GM21447 (cell line): ENCODE measurements around the gene ATP2A2.
"Not testable (repeated sequence)": the region's sequence is repeated elsewhere in the genome, so short reads cannot be mapped to it uniquely, and the experiment has no call there.

Experiments
- ATAC-seq: cut with Tn5 transposase; IDR thresholded peaks from one replicate; pipeline ENCODE4 v1.9.1; 2021; ENCODE audit not compliant: unreplicated experiment

Gene ATP2A2

DNA sequence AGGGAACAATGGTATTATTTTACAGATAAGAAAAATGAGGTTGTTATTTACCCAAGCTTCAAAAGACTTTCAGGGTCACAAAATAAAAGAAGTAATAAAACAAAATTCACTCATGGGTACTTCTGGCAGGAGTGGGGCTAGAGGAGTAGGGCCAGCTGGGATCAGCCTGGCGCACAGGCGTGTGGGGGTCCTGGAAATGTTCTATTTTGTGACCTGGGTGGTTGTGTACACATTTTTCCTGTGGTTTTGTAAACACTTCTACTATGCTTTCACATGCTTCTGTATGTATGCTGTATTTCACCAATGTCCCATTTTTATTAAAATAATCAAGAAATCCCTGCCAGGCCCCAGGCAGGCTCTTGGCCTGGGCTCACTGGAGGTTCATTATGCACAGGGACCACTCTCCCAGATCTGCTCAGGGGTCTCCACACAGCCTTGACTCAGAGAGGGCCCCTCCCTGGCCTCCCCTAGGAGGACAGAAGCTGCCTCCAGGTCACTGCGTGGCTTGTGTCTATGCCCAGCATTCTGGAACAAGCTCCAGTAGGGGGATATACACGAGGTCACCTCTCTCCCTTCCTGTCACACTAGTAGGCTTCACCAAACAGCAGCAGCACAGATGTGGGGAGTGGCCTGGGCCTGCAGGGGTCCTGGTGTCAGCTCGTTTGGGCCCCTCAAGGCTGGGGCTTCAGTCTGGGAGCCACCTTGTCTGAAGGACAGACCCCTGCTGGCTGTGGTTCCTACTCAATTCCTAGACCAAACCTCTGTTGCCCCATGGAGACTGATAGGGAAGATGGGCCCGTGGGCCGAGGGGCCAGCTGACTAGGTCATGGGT lies 84.7 kb downstream of the ATP2A2 start:
- no peak for ATAC-seq

DNA sequence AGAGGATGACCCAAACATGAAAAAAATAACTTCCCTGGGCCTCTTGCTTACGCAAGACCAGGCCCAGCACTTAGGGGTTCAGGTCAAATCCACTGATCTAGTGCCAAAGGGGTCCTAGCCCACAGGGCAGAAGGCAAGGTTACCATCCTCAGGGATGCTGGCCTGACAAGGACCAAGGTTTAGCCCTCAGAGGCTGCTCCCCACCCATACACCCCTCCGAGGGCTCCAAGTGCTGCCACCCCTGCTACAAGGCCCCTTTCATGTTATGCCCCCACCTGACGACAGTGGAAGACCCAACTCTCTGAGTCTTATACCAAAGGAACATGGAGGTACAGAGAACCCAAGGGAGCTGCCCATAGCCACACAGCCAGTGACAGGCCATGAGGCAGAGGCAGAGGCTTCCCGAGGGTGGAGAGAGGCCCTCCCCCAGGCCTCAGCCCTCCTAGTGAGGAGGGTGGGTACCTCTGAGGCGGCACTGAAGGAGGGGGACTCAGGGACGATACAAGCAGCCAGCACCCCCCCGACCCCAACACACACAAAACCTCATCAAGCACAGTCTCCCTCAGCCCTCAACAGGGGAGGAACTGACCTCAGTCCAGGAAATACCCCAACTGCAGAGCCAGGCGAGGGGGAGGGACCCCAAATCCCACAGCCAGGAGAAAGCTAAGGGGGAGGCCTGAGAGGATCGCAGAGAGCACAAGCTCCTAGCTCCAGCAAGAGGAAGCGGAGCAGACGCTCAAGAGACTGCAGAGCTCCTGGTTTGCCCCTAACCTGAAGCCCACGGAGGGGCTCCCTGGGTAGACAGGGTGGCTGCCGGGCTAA lies 85.5 kb downstream of the ATP2A2 start:
- ATAC-seq = no peak

GRCh38 chr12:110367181-110367864 lies 86.3 kb downstream of the ATP2A2 start:
- ATAC-seq = no peak

DNA sequence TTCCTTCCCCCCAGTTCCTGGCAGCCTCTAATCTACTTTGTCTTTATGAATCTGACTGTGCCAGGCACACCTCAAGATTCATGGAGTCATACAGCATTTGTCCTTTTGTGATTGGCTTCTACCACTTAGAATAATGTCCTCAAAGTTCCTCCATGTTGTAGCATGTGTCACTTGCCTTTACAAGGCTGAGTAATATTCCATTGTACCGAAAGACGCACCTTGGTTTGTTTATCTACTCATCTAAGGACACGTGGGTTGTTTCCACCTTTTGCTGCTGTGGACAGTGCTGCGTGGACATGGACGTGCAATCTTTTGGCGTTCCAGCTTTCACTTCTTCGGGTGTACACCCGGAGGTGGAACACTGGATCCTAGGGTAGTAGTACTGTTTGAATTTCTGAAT lies 88.9 kb downstream of the ATP2A2 start:
- ATAC-seq = no peak

DNA sequence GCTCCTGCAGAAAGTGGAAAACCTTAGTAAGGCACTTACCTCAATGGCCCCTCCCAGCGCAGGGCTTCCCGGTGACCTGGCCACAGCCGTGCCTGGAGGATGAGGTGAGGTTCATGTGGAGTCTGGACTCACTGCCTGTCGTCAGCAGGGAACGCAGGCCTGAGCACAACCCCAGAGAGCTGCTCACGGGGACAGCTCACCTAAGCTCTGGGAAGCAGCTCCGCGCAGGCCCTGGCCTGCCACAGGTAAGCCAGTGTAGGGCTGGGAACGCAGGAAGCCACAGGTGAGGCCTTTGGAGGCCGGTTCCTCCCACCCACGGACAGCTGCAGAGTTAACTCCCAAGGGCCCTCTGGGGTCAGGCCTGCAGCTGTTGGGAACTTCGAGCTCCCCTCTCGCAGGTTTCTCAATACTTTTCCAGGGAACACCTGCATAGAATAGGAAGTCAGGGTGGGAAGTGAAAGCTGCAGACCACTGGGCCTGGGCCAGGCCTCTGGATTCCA lies 89.7 kb downstream of the ATP2A2 start:
- ATAC-seq = no peak

- ATAC-seq = peak; percentile 74
Observed at GRCh38 chr12:110371408-110372055, 90.5 kb downstream of the ATP2A2 start.

- no peak for ATAC-seq
Observed at GRCh38 chr12:110372056-110372425, 91.0 kb downstream of the ATP2A2 start.

DNA sequence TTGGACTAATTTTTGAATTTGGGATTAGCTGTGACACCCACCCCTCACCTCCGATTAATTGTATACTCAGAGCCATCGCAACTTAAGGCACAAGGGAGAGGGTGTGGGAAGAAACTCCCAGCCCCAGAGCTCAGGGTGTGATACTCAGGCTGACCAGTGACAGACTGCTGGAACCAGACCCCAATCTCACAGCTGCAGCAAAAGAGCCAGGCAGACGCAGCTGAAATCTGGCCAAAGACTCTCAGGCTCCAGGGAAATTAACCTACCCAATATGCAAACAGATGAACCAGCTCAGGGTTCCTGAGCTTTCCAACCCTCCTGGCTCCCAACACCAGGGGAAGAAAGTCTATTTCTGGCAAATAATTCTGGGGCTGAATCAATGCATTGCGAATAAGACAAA lies 92.0 kb downstream of the ATP2A2 start:
- ATAC-seq = no peak

DNA sequence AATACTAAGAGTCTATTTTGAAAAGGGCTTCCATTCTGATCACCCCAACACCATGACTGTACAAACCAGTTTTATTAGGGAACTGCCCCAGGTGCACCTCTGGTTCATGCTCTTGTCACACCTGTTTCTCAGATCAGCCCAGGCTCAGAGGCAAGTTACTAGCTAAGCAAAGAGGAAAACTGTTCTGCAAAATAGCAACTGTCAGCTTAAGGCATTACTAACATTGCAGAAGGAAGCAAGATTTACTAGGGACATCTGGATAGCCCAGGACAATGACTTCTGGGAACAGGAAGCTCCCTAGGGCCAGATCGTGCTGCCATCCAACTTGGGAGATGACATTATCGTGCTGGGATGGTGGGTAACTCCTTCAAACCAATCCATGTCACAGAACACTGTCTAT lies 92.4 kb downstream of the ATP2A2 start:
- no peak for ATAC-seq

- no peak for ATAC-seq
Observed at GRCh38 chr12:110373962-110374611, 93.0 kb downstream of the ATP2A2 start.

- not testable (repeated sequence) for ATAC-seq
Observed at GRCh38 chr12:110378131-110378790, 97.2 kb downstream of the ATP2A2 start.

DNA sequence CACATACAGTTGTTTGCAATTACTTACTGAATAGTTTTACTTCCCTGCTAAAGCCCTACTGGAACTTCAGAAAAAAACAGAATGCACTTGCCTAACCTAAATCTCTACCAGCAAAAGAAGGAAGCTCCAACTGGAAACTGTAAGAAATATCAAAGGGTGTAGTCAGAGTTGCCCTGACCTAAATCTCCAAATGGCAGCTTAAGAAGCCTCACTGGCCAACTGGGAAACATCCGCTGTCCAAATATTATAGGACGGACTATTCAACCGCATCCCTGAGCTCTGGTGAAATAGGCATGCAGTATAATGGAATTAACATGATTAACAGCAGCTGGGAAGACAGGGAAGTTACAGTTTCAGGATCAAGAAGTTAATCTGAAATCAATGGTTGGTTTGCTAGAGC lies 98.2 kb downstream of the ATP2A2 start:
- ATAC-seq = no peak

- no peak for ATAC-seq
Observed at GRCh38 chr12:110379631-110380030, 98.6 kb downstream of the ATP2A2 start.

DNA sequence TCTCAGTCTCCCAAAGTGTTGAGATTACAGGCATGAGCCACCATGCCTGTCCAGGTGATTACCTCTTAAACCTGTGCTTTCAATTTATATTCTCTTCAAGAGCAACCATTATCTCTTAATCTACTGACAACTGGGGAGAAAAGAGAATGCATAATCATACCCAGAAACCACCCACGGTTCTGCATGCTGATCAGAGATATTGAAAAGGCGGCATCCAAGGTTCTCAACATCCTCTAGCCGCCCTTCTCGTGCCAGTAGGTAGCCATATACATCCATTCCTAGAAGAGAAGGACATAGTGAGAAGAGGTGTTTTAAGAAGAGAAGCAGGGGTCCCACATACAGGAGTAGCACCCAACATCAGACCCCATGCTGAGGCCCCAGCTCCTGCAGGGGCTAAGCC lies 101.6 kb downstream of the ATP2A2 start:
- ATAC-seq = no peak
